Adrenal gland (tissue), 5 donors: Measurements from ENCODE around the gene H2BK1.

Experiments
- POLR2A ChIP-seq, 2 donors: fragments of 450-650 bp; IDR thresholded peaks; one replicate each; pipeline ENCODE4 v1.6.1; 2017; ENCODE audit warnings: antibody characterized with exemption in 2 of 2, mild to moderate bottlenecking in 2 of 2, moderate library complexity in 1 of 2
- TF ChIP-seq, protein P1 (sequence below), 6 experiments: fragments of 450-650 bp in 4 of 6; fragments of 200-600 bp in 2 of 6; sonication (generic) in 1 of 6; IDR thresholded peaks; 1 replicate in 5 of 6; 2 replicates in 1 of 6; pipeline versions ENCODE4 v1.5.1 to v1.8.0; 2016 to 2021; ENCODE audit warnings: antibody characterized with exemption in 6 of 6, mild to moderate bottlenecking in 2 of 6, moderate library complexity in 1 of 6
- donor health status: DM: no; HTN: no; CAD: no.

DNA sequence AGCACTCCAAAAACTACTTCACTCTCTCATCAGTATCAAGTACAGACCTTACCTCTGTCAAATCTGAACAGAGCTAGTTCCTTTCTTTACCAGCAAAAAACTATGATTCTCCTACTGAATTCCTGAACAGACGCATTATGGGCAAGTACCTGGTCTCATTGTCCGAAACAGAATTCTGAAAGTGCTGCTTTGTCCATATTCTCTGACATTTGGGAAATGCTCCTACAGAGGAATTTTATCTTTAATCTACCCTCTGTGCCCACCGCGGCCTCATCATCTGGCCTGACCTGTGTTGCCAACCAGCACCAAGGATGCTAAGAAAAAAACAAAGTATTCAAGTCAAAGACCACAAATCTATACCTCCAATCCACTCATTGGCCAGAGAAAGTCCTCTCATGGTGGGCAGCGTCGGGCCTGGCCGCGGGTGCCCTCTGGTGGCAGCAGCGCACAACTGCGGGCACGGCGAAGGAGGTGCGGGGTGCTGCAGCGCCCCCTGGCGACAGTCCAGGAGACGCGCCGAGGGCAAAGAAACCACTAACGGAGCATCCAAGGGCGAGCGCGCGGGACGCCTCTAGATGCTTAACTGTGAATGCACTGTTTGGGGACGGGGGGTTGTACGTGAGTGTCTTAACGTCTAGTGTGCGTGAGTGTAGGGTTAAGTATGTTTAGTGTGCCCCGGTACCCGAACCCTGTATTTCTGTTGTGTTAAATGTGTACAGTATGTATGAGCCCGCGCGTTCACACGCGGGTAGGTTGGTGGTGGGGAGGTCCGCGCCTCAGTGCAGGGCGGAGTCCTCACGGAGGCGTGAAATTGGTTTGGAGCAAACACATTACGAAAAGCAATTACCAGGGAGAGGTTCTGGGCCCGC, 37.8 kb downstream of the H2BK1 start:
- no peak for TF ChIP-seq POLR2A (IDR thresholded peaks at IDR 0.05)
- TF ChIP-seq, protein P1, sequence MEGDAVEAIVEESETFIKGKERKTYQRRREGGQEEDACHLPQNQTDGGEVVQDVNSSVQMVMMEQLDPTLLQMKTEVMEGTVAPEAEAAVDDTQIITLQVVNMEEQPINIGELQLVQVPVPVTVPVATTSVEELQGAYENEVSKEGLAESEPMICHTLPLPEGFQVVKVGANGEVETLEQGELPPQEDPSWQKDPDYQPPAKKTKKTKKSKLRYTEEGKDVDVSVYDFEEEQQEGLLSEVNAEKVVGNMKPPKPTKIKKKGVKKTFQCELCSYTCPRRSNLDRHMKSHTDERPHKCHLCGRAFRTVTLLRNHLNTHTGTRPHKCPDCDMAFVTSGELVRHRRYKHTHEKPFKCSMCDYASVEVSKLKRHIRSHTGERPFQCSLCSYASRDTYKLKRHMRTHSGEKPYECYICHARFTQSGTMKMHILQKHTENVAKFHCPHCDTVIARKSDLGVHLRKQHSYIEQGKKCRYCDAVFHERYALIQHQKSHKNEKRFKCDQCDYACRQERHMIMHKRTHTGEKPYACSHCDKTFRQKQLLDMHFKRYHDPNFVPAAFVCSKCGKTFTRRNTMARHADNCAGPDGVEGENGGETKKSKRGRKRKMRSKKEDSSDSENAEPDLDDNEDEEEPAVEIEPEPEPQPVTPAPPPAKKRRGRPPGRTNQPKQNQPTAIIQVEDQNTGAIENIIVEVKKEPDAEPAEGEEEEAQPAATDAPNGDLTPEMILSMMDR (IDR thresholded peaks at IDR 0.05): peak; percentile 99 to 100 (median 100)
